H1 (cell line): ENCODE data around the gene ALG2. TPM values are rescaled to one million over a fixed set of nuclear protein-coding genes. Genes with fewer than 3 reads are reported as not detected.

Source experiments
- CHD2 ChIP-seq: IDR thresholded peaks from 2 replicates; pipeline ENCODE4 v1.6.1; 2012; ENCODE audit warnings: low read length, improper control_type of control experiment
- HDAC2 ChIP-seq, 2 experiments: fragments of 300-600 bp in 1 of 2; sonication (generic) in 1 of 2; IDR thresholded peaks; 2 replicates each; pipeline ENCODE4 v1.6.1; 2011 to 2012; ENCODE audit warnings: low read depth in 2 of 2, low read length in 2 of 2, mild to moderate bottlenecking in 2 of 2, moderate library complexity in 2 of 2, borderline replicate concordance in 1 of 2, inconsistent platforms in 1 of 2
- KDM4A ChIP-seq: IDR thresholded peaks from one replicate; pipeline ENCODE4 v1.7.1; 2012; ENCODE audit warnings: low read depth, mild to moderate bottlenecking, moderate library complexity, low read length, inconsistent platforms; ENCODE audit not compliant: severe bottlenecking
- NANOG ChIP-seq: IDR thresholded peaks from 2 replicates; pipeline ENCODE4 v1.6.1; 2011; ENCODE audit warnings: low read length, low read depth, mild to moderate bottlenecking, inconsistent platforms; ENCODE audit not compliant: insufficient read depth, poor library complexity, severe bottlenecking
- RAD21 ChIP-seq, 2 experiments: IDR thresholded peaks in 1 of 2; conservative IDR thresholded peaks in 1 of 2; 2 replicates each; pipeline ENCODE4 v1.6.1; 2011; ENCODE audit warnings: low read depth in 2 of 2, low read length in 2 of 2, improper control_type of control experiment in 1 of 2, inconsistent platforms in 1 of 2, mild to moderate bottlenecking in 1 of 2, moderate library complexity in 1 of 2
- SIRT6 ChIP-seq: IDR thresholded peaks from one replicate; pipeline ENCODE4 v1.7.1; 2012; ENCODE audit warnings: low read length, inconsistent platforms
- SRF ChIP-seq: IDR thresholded peaks from 2 replicates; pipeline ENCODE4 v1.6.1; 2011; ENCODE audit warnings: mild to moderate bottlenecking, low read depth, low read length, moderate library complexity
- TCF12 ChIP-seq: IDR thresholded peaks from 2 replicates; pipeline ENCODE4 v1.6.1; 2011; ENCODE audit warnings: low read depth, mild to moderate bottlenecking, low read length
- polyA plus RNA-seq, 7 experiments: library from polyadenylated mRNA; depleted of rRNA in 3 of 7; stranded (reverse) in 5 of 7; unstranded in 2 of 7; fragments of >200 nt in 5 of 7; fragments of 200-250 nt in 2 of 7; gene quantifications; 1 replicate in 5 of 7; 2 replicates in 1 of 7; 4 replicates in 1 of 7; pipeline versions ENCODE4 v1.2.1 to v1.2.3, GENCODE V29; 2011 to 2013; ENCODE audit warnings: missing spikeins in 2 of 7, mixed read lengths in 2 of 7
- total RNA-seq: library from RNA; stranded (reverse); fragmentation: NEBNext Ultra II Directional; extraction: Animal tissue kit (Norgen Biotek cat#: 25700); gene quantifications from 2 replicates; pipeline ENCODE4 v1.2.1, GENCODE V29; 2021
- TF ChIP-seq, protein P1 (sequence below): fragments of 300-600 bp; sonication (generic); IDR thresholded peaks from 2 replicates; pipeline ENCODE4 v1.7.1; 2012; ENCODE audit warnings: low read length, moderate library complexity, mild to moderate bottlenecking, inconsistent platforms; ENCODE audit not compliant: insufficient replicate concordance

The ALG2 gene
- total and polyA plus RNA-seq, 2 of the 8 experiments (the other 6 are each of a cell fraction or from before 2014, with no cell fraction given) = 27.1 to 30.7 TPM

DNA sequence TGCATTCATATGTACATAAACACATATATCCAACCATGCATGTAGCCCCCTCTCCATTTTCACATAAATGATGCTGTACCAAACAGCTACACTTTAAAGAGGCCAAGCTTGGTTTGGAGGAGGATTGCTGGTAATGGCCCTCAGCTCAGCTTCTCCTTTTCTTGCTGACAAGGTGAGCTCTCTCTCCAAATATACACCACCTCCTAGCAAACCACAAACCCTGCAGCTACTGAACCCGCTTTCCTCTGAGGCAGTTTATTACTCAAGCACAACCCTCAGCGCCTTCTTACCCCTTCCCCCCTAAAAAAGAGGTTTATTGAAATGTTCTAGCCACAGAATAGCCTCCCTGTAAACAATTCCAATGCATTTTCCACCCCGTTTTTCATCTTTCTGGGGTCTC lies 54.0 kb downstream of the ALG2 start (continued):
- TF ChIP-seq, protein P1, sequence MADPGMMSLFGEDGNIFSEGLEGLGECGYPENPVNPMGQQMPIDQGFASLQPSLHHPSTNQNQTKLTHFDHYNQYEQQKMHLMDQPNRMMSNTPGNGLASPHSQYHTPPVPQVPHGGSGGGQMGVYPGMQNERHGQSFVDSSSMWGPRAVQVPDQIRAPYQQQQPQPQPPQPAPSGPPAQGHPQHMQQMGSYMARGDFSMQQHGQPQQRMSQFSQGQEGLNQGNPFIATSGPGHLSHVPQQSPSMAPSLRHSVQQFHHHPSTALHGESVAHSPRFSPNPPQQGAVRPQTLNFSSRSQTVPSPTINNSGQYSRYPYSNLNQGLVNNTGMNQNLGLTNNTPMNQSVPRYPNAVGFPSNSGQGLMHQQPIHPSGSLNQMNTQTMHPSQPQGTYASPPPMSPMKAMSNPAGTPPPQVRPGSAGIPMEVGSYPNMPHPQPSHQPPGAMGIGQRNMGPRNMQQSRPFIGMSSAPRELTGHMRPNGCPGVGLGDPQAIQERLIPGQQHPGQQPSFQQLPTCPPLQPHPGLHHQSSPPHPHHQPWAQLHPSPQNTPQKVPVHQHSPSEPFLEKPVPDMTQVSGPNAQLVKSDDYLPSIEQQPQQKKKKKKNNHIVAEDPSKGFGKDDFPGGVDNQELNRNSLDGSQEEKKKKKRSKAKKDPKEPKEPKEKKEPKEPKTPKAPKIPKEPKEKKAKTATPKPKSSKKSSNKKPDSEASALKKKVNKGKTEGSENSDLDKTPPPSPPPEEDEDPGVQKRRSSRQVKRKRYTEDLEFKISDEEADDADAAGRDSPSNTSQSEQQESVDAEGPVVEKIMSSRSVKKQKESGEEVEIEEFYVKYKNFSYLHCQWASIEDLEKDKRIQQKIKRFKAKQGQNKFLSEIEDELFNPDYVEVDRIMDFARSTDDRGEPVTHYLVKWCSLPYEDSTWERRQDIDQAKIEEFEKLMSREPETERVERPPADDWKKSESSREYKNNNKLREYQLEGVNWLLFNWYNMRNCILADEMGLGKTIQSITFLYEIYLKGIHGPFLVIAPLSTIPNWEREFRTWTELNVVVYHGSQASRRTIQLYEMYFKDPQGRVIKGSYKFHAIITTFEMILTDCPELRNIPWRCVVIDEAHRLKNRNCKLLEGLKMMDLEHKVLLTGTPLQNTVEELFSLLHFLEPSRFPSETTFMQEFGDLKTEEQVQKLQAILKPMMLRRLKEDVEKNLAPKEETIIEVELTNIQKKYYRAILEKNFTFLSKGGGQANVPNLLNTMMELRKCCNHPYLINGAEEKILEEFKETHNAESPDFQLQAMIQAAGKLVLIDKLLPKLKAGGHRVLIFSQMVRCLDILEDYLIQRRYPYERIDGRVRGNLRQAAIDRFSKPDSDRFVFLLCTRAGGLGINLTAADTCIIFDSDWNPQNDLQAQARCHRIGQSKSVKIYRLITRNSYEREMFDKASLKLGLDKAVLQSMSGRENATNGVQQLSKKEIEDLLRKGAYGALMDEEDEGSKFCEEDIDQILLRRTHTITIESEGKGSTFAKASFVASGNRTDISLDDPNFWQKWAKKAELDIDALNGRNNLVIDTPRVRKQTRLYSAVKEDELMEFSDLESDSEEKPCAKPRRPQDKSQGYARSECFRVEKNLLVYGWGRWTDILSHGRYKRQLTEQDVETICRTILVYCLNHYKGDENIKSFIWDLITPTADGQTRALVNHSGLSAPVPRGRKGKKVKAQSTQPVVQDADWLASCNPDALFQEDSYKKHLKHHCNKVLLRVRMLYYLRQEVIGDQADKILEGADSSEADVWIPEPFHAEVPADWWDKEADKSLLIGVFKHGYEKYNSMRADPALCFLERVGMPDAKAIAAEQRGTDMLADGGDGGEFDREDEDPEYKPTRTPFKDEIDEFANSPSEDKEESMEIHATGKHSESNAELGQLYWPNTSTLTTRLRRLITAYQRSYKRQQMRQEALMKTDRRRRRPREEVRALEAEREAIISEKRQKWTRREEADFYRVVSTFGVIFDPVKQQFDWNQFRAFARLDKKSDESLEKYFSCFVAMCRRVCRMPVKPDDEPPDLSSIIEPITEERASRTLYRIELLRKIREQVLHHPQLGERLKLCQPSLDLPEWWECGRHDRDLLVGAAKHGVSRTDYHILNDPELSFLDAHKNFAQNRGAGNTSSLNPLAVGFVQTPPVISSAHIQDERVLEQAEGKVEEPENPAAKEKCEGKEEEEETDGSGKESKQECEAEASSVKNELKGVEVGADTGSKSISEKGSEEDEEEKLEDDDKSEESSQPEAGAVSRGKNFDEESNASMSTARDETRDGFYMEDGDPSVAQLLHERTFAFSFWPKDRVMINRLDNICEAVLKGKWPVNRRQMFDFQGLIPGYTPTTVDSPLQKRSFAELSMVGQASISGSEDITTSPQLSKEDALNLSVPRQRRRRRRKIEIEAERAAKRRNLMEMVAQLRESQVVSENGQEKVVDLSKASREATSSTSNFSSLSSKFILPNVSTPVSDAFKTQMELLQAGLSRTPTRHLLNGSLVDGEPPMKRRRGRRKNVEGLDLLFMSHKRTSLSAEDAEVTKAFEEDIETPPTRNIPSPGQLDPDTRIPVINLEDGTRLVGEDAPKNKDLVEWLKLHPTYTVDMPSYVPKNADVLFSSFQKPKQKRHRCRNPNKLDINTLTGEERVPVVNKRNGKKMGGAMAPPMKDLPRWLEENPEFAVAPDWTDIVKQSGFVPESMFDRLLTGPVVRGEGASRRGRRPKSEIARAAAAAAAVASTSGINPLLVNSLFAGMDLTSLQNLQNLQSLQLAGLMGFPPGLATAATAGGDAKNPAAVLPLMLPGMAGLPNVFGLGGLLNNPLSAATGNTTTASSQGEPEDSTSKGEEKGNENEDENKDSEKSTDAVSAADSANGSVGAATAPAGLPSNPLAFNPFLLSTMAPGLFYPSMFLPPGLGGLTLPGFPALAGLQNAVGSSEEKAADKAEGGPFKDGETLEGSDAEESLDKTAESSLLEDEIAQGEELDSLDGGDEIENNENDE = no peak
- TF ChIP-seq SIRT6 (no peak), NANOG (no peak), SRF (no peak), RAD21 (IDR thresholded peaks at IDR 0.05 in 1 of 2, conservative IDR thresholded peaks at IDR 0.05 in 1 of 2; ENCODE audit: low read depth in 2 of 2, low read length in 2 of 2) (no peak), HDAC2 (IDR thresholded peaks at IDR 0.05; ENCODE audit: borderline replicate concordance in 1 of 2, low read depth in 2 of 2, low read length in 2 of 2) (no peak), TCF12 (no peak), CHD2 (no peak), KDM4A (no peak)
- TF ChIP-seq, all 59 proteins: peak for 0
